Measurements from ENCODE around the gene PARD3B.

DNA sequence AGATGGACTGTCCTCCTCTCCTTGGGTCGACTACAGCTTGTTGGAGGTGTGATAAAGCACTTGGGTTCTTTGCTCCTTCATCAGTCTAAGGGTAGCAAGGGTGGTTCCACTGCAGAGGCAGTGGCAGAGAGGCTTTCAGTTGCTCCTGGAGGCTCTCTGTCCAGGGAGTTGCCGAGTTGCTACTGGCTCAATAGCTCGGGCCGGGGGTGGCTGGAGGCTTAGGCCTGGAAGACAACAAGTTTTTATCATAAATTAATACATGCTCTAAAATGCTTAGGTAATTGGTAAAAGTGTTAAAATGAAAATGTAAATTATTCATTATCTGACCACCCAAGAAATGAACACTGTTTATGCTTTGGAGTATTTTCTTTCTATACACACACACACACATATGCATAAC, 975.0 kb downstream of the PARD3B start:
- TF ChIP-seq RBBP5 (IDR thresholded peaks at IDR 0.05; ENCODE audit: borderline replicate concordance, low read depth, low read length): no peak
- no peak for TF ChIP-seq SIRT6 (IDR thresholded peaks at IDR 0.05; ENCODE audit: low read length)
- TF ChIP-seq CTCF (IDR thresholded peaks at IDR 0.05; ENCODE audit: control extremely low read depth in 1 of 3, insufficient read depth in 1 of 3, low read depth in 1 of 3, low read length in 3 of 3): no peak
- TF ChIP-seq ATF3 (IDR thresholded peaks at IDR 0.05; ENCODE audit: insufficient read depth, low read depth, low read length): no peak
- no peak for TF ChIP-seq ATF2 (IDR thresholded peaks at IDR 0.05; ENCODE audit: low read length)

All from H1 (cell line).